ENCODE data around the gene VRK3. TPM values are rescaled to one million over a fixed set of nuclear protein-coding genes. Genes with fewer than 3 reads are reported as not detected.

VRK3 gene
- total and polyA plus RNA-seq, 9 donors = 26.1 to 52.5 (median 34.0) TPM

- intact Hi-C loops (cut with DNase I) = no loop called here
Measured at GRCh38 chr19:49987159-49987698, 37.9 kb downstream of the VRK3 start.

GRCh38 chr19:49986354-49986753 is 38.8 kb downstream of the VRK3 start:
- Histone ChIP-seq H3K9me3 (no peaks in the 10 kb centered on the region), H3K27ac (no peak overlapping the region), H3K27me3 (no peaks in the 10 kb centered on the region), H3K4me3 (no peak overlapping the region), H3K36me3 (no peaks in the 10 kb centered on the region), H3K4me1 (ENCODE audit: insufficient read depth) (peaks cover 7% of the 10 kb centered on the region)
- no peak for DNase-seq
- WGBS, 3 donors = 88 to 90% (median 89%) methylated on average over 10 of the region's 10 CpGs
- intact Hi-C loops (cut with DNase I) = no loop called here
- TF ChIP-seq POLR2A (IDR thresholded peaks at IDR 0.05) = no peak
- no peak for TF ChIP-seq CTCF (IDR thresholded peaks at IDR 0.05)
- no peak for TF ChIP-seq EP300 (IDR thresholded peaks at IDR 0.05)

More at GRCh38 chr19:49987159-49987698, 37.9 kb downstream of the VRK3 start:
- TF ChIP-seq POLR2A (IDR thresholded peaks at IDR 0.05) (peak; percentile 18), CTCF (IDR thresholded peaks at IDR 0.05) (peak in 2 of 3 donors; percentile 13 to 44), EP300 (IDR thresholded peaks at IDR 0.05) (no peak)
- peaks cover 3% of the 10 kb centered on the region for H3K4me1 ChIP-seq (ENCODE audit: insufficient read depth)
- WGBS, 3 donors = 6 to 15% (median 9%) methylated on average over 9 of the region's 9 CpGs
- no peak overlapping the region for H3K27ac ChIP-seq
- H3K4me3 ChIP-seq = no peak overlapping the region
- no peaks in the 10 kb centered on the region for H3K9me3 ChIP-seq
- no peaks in the 10 kb centered on the region for H3K36me3 ChIP-seq
- no peaks in the 10 kb centered on the region for H3K27me3 ChIP-seq
- peak; percentile 90 to 96 (median 94) for DNase-seq

- Histone ChIP-seq H3K4me1 (ENCODE audit: insufficient read depth) (peaks cover 7% of the 10 kb centered on the region), H3K27me3 (no peaks in the 10 kb centered on the region), H3K4me3 (no peak overlapping the region), H3K9me3 (no peaks in the 10 kb centered on the region), H3K36me3 (no peaks in the 10 kb centered on the region), H3K27ac (no peak overlapping the region)
- 84 to 85% (median 84%) methylated on average over 3 of the region's 3 CpGs for WGBS, 3 donors
- intact Hi-C loops (cut with DNase I) = loop anchor here in 1 of 4 donors (2.0 kb wide), 1 partner anchor 49 kb away; no protein-coding TSS in a partner anchor
- no peak for TF ChIP-seq EP300 (IDR thresholded peaks at IDR 0.05)
- no peak for TF ChIP-seq CTCF (IDR thresholded peaks at IDR 0.05)
- TF ChIP-seq POLR2A (IDR thresholded peaks at IDR 0.05) = no peak
- DNase-seq = no peak
Measured at GRCh38 chr19:49985871-49986270, 39.3 kb downstream of the VRK3 start.

- DNase-seq = no peak
- Histone ChIP-seq H3K4me1 (ENCODE audit: insufficient read depth) (peaks cover 7% of the 10 kb centered on the region), H3K9me3 (no peaks in the 10 kb centered on the region), H3K27me3 (no peaks in the 10 kb centered on the region), H3K36me3 (no peaks in the 10 kb centered on the region), H3K27ac (no peak overlapping the region), H3K4me3 (no peak overlapping the region)
- 82 to 88% (median 84%) methylated on average over 11 of the region's 11 CpGs for WGBS, 3 donors
- intact Hi-C loops (cut with DNase I) = loop anchor here in 2 of 4 donors (2.0 to 5.0 kb wide), 2 partner anchors 47 to 48 kb away; no protein-coding TSS in a partner anchor
- no peak for TF ChIP-seq EP300 (IDR thresholded peaks at IDR 0.05)
- TF ChIP-seq CTCF (IDR thresholded peaks at IDR 0.05) = no peak
- no peak for TF ChIP-seq POLR2A (IDR thresholded peaks at IDR 0.05)
Measured at GRCh38 chr19:49984491-49984890, 40.7 kb downstream of the VRK3 start.

Data from ovary (tissue), 9 donors.